ENCODE measurements around the gene DAP. TPM values are rescaled to one million over a fixed set of nuclear protein-coding genes. Genes with fewer than 3 reads are reported as not detected.
A peak's percentile ranks its signal among the peaks of the same experiment; 100 is the strongest.

The DAP gene
- total RNA-seq, 1 donor from 2014 or later = 235 TPM

DNA sequence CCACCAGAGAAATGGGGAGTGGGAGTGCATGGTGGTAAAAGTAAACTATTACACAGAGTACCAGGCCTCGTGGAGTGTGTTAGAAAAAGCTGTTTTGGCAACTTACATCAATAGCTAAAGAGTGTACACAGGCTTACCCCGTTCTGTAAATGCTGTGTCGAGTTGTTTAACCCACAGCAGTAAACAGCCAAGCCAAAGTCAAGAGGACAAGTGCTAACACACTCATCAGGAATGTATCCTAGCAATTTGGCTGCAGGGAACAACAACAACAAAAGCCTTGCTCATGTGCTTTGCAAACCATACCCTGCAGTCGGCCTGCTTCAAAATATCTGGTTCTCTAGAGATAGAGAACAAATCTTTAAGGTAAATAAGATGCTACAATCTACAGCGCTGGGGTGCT is 15.9 kb downstream of the DAP start:
- no peak overlapping the region for H3K27ac Mint-ChIP-seq (ENCODE audit: unreplicated experiment)
- no peak for DNase-seq (ENCODE audit: low spot score)

DNA sequence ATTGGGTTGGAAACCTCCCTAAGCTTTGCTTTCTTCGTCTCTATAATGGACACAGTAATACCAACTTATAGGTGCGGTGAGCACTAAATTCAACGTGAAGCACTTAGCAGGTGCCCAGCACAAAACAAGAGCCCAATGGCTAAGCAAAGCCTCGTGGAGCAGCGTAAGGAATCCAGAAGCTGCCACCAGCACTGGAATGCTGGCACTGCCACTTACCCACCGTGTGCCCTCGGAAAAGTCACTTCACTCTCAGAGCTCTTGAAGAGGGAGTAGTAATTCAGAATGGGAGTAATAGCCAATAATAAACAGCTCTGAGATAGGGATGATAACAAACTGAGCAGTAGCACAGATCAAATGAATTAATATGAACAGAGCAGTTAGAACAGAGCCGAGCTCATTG is 16.4 kb downstream of the DAP start:
- Mint-ChIP-seq H3K4me3 (ENCODE audit: unreplicated experiment) (no peak overlapping the region), H3K27me3 (ENCODE audit: low read depth) (no peaks in the 10 kb centered on the region), H3K36me3 (ENCODE audit: low read depth) (peaks cover 61% of the 10 kb centered on the region), H3K27ac (ENCODE audit: unreplicated experiment) (no peak overlapping the region), H3K4me1 (ENCODE audit: low read depth) (peaks cover 13% of the 10 kb centered on the region), H3K9me3 (ENCODE audit: low read depth) (peaks cover 29% of the 10 kb centered on the region)
- no peak for DNase-seq (ENCODE audit: low spot score)
- TF ChIP-seq, protein P1, sequence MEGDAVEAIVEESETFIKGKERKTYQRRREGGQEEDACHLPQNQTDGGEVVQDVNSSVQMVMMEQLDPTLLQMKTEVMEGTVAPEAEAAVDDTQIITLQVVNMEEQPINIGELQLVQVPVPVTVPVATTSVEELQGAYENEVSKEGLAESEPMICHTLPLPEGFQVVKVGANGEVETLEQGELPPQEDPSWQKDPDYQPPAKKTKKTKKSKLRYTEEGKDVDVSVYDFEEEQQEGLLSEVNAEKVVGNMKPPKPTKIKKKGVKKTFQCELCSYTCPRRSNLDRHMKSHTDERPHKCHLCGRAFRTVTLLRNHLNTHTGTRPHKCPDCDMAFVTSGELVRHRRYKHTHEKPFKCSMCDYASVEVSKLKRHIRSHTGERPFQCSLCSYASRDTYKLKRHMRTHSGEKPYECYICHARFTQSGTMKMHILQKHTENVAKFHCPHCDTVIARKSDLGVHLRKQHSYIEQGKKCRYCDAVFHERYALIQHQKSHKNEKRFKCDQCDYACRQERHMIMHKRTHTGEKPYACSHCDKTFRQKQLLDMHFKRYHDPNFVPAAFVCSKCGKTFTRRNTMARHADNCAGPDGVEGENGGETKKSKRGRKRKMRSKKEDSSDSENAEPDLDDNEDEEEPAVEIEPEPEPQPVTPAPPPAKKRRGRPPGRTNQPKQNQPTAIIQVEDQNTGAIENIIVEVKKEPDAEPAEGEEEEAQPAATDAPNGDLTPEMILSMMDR (IDR thresholded peaks at IDR 0.05) = no peak

More for the DNA sequence above, 15.9 kb downstream of the DAP start:
- Mint-ChIP-seq H3K36me3 (ENCODE audit: low read depth) (peaks cover 58% of the 10 kb centered on the region), H3K4me1 (ENCODE audit: low read depth) (peaks cover 15% of the 10 kb centered on the region), H3K9me3 (ENCODE audit: low read depth) (peaks cover 25% of the 10 kb centered on the region), H3K27me3 (ENCODE audit: low read depth) (no peaks in the 10 kb centered on the region), H3K4me3 (ENCODE audit: unreplicated experiment) (no peak overlapping the region)
- TF ChIP-seq, protein P1 (IDR thresholded peaks at IDR 0.05) = no peak

DNA sequence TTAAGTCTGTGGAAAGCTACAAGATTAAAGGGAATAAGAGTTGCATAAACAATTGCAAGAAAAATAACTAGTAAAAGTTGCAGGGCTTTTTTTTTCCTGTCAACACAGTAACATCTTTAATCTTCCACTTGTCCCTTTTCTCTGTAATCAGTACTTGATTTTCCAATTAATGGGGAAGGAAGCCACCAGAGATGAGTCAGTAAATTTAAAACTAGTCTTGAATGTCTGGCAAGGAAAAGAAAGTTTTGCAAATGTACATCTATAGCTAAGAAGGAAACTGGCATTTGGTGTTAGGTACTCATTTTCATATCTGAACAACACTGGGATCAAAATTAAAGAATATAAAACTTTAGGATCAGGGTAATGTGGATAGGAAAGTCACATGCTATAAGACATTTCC is 17.1 kb downstream of the DAP start:
- no peak overlapping the region for H3K4me3 Mint-ChIP-seq (ENCODE audit: unreplicated experiment)
- H3K36me3 Mint-ChIP-seq (ENCODE audit: low read depth) = peaks cover 61% of the 10 kb centered on the region
- H3K9me3 Mint-ChIP-seq (ENCODE audit: low read depth) = peaks cover 29% of the 10 kb centered on the region
- H3K27ac Mint-ChIP-seq (ENCODE audit: unreplicated experiment) = no peak overlapping the region
- no peaks in the 10 kb centered on the region for H3K27me3 Mint-ChIP-seq (ENCODE audit: low read depth)
- no peak for DNase-seq (ENCODE audit: low spot score)
- peaks cover 10% of the 10 kb centered on the region for H3K4me1 Mint-ChIP-seq (ENCODE audit: low read depth)
- TF ChIP-seq, protein P1 (IDR thresholded peaks at IDR 0.05) = no peak

DNA sequence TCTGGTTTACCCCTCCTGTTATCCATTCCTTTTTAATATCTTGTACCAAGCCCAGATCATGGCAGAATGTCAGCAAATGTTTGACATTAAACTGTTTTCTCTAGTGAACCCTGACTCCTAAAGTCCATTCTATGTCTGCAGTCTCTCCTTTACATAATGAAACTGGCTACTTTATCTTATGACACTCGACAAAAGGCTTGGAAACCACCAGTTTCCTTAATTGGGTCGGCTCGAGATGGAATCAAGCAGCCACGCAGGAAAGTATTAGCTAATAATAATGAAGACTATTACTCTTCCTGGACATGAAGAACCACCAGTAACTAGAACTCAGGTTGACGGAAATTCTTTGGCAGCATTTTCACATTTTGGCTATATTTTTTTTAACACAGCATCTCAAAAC is 17.5 kb downstream of the DAP start:
- no peak for DNase-seq (ENCODE audit: low spot score)
- Mint-ChIP-seq H3K4me3 (ENCODE audit: unreplicated experiment) (no peak overlapping the region), H3K36me3 (ENCODE audit: low read depth) (peaks cover 63% of the 10 kb centered on the region), H3K4me1 (ENCODE audit: low read depth) (peaks cover 5% of the 10 kb centered on the region), H3K9me3 (ENCODE audit: low read depth) (peaks cover 31% of the 10 kb centered on the region), H3K27ac (ENCODE audit: unreplicated experiment) (no peak overlapping the region), H3K27me3 (ENCODE audit: low read depth) (no peaks in the 10 kb centered on the region)
- TF ChIP-seq, protein P1 (IDR thresholded peaks at IDR 0.05) = no peak

DNA sequence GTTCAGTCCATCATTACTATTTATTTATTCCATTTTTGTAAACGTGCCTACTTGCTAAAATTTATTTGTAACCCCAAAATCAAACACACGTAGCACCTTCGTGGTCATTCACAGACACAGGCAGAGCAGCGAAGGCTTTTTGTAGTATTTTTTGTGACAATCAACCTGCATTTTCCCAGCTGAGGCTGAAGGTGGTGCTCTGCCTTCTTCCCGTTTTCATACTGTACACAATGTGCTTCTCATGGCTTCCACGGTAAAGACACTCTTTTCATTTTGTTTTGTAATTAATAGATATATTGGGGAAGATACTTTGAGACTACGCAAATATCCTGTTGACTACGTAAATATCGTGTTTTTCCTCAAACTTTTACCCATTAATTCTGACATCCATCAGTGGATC is 19.4 kb downstream of the DAP start:
- H3K36me3 Mint-ChIP-seq (ENCODE audit: low read depth) = peaks cover 59% of the 10 kb centered on the region
- peaks cover 35% of the 10 kb centered on the region for H3K9me3 Mint-ChIP-seq (ENCODE audit: low read depth)
- no peaks in the 10 kb centered on the region for H3K27me3 Mint-ChIP-seq (ENCODE audit: low read depth)
- no peaks in the 10 kb centered on the region for H3K4me1 Mint-ChIP-seq (ENCODE audit: low read depth)
- DNase-seq (ENCODE audit: low spot score) = no peak
- H3K27ac Mint-ChIP-seq (ENCODE audit: unreplicated experiment) = no peak overlapping the region
- no peak overlapping the region for H3K4me3 Mint-ChIP-seq (ENCODE audit: unreplicated experiment)
- TF ChIP-seq, protein P1 (IDR thresholded peaks at IDR 0.05) = peak; percentile 46
